KOPT-K1 (cell line): ENCODE results near the gene ZNF311.
"Not testable (repeated sequence)": the region's sequence is repeated elsewhere in the genome, so short reads cannot be mapped to it uniquely, and the experiment has no call there.

Experiments used
- H3K27ac ChIP-seq: fragments of 200-600 bp; sonication (generic); 2 replicates; pipeline ENCODE4 v1.5.1; 2016; ENCODE audit warnings: antibody characterized with exemption, mild to moderate bottlenecking, low read depth, low read length; ENCODE audit not compliant: poor library complexity, severe bottlenecking
- H3K36me3 ChIP-seq: fragments of 200-600 bp; sonication (generic); 2 replicates; pipeline ENCODE4 v1.5.1; 2017; ENCODE audit warnings: antibody characterized with exemption, mild to moderate bottlenecking, low read length, moderate library complexity; ENCODE audit not compliant: insufficient read depth
- H3K9me3 ChIP-seq: fragments of 200-600 bp; sonication (generic); 2 replicates; pipeline ENCODE4 v1.5.1; 2017; ENCODE audit warnings: antibody characterized with exemption, low read length, mild to moderate bottlenecking; ENCODE audit not compliant: insufficient read depth, poor library complexity, severe bottlenecking

ZNF311 gene

DNA sequence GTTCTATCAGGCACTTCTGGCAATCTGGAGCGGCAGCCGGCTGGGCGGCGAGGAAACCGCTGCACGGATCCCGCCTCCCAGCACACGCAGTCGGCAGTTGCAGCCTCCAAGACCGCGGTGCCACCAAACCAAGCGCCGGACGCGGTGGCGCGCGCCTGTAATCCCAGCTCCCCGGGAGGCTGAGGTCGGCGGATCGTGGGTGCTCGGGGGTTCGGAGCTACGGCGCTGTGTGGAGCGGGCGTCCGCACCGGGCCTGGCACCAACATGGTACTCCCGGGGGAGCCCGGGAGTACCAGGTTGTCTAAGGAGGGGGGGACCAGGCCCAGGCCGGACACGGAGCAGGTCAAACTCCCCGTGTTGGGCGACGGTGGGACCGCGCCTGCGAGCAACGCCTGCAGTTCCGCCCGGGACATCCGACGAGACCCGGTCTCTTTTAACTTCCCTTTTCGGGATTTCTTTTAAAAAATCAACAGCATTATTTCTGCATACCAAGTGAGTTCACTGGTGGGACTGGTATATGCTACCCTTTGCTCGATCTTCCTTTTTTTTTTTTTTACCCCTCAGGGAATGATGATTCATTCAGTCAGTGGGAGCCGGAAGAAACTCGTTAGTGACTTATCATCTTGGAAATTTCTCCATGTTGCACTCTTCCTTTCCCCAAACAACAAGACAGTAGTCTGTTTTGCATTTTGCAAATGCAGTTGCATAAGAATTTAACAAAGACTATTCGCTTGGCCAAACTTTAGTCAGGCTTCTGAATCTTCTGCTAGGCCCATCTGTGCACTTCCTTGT lies 27.6 kb downstream of the ZNF311 start:
- Histone ChIP-seq H3K36me3 (no peaks in the 10 kb centered on the region), H3K9me3 (no peaks in the 10 kb centered on the region), H3K27ac (no peak overlapping the region)

DNA sequence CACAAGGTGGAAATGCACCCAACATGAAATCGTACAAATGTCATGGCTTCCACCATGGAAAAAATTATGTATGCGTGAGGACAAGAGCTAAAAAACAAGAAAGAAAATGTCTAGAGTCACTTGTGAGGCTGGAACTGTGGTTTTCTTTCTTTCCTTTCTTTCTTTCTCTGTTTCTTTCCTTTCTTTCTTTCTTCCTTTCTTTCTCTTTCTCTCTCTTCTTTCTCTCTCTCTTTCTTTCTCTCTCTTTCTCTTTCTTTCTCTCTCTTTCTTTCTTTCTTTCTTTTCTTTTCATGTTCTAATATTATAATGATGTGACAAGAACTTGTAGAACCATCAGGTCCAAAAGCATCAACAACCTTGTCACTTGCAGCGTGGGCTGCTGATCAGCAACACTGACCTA lies 28.4 kb downstream of the ZNF311 start:
- H3K27ac ChIP-seq = no peak overlapping the region
- no peaks in the 10 kb centered on the region for H3K9me3 ChIP-seq
- no peaks in the 10 kb centered on the region for H3K36me3 ChIP-seq

DNA sequence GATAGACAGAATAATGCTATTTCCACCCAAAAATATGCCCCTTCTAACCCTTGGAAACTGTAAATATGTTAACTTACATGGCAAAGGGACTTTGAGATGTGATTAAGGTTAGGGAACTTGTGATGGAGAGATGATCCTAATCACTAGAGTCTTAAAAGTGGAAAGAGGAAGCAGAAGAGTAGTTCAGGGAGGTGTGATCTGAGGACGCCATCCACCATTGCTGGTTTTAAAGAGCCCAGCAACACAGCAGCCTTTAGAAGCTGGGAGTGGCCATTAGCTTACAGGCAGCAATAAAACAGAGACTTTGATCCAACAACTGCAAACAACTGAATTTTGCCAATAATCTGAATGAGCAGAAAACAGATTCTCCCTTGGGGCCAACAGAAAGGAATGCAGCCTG lies 30.6 kb downstream of the ZNF311 start:
- H3K9me3 ChIP-seq = no peaks in the 10 kb centered on the region
- no peak overlapping the region for H3K27ac ChIP-seq
- no peaks in the 10 kb centered on the region for H3K36me3 ChIP-seq

DNA sequence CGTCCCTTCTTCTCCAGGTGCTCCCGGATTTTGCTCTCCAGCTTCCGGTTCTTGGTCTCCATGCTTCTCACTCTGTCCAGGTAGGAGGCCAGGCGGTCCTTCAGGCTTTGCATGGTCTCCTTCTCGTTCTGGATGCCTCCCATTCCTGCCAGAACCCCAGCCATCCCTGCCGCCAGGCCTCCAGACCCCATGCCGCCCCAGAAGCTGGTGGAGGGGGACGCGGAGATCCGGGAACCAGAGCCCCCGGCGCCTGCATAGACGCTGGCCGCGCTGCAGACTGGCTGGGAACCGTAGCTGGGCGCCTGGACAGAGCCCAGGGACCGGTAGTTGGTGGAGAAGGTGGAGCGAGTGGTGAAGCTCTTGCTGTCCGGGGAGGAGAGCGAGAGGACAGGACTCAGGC lies 35.1 kb downstream of the ZNF311 start:
- peaks cover 17% of the 10 kb centered on the region for H3K9me3 ChIP-seq
- not testable (repeated sequence) for H3K27ac ChIP-seq, H3K36me3 ChIP-seq

DNA sequence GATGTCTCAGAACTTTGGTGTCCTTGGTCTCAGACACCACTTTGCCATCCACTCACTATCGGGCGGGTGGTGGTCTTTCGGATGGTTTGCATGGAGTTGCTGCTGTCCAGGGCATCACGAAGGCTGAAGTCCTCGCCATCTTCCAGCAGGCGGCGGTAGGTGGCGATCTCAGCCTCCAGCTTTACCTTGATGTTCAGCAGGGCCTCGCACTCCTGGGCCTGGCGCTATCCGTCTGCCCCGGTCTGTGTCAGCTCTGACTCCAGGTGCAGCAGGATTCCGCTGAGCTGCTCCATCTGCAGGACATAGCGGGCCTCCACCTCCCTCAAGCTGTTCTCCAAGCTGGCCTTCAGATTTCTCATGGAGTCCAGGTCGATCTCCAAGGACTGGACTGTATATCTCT lies 36.0 kb downstream of the ZNF311 start:
- peaks cover 17% of the 10 kb centered on the region for H3K9me3 ChIP-seq
- H3K27ac ChIP-seq = no peak overlapping the region
- H3K36me3 ChIP-seq = no peaks in the 10 kb centered on the region

DNA sequence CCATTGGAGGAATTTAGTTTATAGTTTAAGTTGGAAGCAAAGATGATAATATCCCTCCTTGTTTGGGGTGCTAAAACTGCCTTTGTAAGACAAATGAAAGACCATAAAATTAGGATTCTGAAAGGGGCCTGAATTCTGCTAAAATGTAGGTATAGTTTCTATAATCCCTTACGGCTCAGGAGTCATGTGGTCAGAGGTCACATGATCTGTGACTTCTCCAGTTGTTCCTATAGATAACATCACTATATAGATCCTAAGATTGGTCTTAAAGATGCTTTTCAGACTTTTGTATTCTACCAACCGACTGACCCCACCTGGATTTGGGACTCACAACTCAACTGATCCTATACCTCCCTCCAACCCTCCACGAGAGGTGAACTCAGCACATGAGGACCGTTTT lies 36.6 kb downstream of the ZNF311 start:
- H3K27ac ChIP-seq = no peak overlapping the region
- H3K36me3 ChIP-seq = no peaks in the 10 kb centered on the region
- H3K9me3 ChIP-seq = peaks cover 17% of the 10 kb centered on the region

DNA sequence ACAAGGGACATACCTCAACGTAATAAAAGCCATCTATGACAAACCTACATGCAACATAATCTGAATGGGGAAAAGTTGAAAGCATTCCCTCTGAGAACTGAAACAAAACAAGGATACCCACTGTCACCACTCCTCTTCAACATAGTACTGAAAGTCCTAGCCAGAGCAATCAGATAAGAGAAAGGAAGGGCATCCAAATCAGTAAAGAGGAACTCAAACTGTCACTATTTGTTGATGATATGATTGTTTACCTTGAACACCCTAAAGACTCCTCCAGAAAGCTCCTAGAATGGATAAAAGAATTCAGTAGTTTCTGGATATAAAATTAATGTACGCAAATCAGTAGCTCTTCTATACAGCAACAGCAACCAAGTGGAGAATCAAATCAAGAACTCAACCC lies 39.4 kb downstream of the ZNF311 start:
- no peaks in the 10 kb centered on the region for H3K36me3 ChIP-seq
- H3K9me3 ChIP-seq = peaks cover 17% of the 10 kb centered on the region

DNA sequence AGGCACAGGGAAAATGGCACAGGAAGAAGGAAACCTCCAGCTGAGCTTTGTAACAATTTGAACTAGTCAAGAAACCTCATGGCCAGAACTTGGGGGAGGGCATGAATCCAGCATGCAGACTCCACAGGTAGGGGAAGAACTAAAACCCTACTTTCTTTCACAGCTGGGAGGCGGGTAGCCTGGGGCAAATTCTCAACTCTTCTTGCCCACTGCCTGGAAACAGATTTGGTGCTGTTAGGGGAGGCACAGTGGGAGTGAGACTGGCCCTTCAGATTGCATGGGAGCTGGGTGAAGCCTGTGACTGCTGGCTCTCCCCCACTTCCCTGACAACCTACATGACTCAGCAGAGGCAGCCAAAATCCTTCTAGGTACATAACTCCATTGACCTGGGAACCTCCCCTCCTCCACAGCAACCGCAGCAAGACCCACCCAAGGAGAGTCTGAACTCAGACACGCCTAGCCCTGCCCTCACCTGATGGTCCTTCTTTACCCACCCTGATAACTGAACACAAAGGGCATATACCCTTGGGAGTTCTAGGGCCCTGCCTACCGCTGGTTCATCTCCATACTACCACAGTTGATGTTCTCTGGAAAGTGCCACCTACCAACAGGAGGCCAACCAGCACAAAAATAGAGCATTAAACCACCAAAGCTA lies 44.1 kb downstream of the ZNF311 start:
- Histone ChIP-seq H3K9me3 (peaks cover 4% of the 10 kb centered on the region), H3K27ac (no peak overlapping the region), H3K36me3 (no peaks in the 10 kb centered on the region)

More for the DNA sequence above, 39.4 kb downstream of the ZNF311 start:
- H3K27ac ChIP-seq = no peak overlapping the region

DNA sequence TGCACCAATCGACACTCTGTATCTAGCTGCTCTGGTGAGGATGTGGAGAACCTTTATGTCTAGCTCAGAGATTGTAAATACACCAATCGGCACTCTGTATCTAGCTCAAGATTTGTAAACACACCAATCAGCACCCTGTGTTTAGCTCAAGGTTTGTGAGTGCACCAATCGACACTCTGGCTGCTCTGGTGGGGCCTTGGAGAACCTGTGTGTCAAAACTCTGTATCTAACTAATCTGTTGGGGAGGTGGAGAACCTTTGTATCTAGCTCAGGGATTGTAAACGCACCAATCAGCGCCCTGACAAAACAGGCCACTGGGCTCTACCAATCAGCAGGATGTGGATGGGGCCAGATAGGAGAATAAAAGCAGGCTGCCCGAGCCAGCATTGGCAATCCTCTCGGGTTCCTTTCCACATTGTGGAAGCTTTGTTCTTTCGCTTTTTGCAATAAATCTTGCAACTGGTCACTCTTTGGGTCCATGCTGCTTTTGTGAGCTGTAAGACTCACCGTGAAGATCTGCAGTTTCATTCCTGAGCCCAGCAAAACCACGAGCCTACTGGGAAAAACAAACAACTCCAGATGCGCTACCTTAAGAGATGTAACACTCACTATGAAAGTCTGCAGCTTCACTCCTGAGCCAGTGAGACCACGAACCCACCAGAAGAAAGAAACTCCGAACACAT lies 46.4 kb downstream of the ZNF311 start:
- not testable (repeated sequence) for H3K27ac ChIP-seq, H3K9me3 ChIP-seq, H3K36me3 ChIP-seq

DNA sequence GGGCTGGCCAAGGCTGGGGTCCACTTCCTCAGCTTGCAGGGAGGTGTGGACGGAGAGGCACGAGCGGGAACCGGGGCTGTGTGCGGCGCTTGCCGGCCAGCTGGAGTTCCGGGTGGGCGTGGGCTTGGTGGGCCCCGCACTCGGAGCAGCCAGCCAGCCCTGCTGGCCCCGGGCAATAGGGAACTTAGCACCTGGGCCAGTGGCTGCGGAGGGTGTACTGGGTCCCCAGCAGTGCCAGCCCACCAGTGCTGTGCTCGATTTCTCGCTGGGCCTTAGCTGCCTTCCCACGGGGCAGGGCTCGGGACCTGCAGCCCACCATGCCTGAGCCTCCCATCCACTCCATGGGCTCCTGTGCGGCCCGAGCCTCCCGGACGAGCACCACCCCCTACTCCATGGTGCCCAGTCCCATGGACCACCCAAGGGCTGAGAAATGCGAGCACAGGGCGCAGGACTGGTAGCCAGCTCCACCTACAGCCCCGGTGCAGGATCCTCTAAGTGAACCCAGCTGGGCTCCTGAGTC lies 47.3 kb downstream of the ZNF311 start:
- H3K27ac ChIP-seq, H3K36me3 ChIP-seq, H3K9me3 ChIP-seq: not testable (repeated sequence)

DNA sequence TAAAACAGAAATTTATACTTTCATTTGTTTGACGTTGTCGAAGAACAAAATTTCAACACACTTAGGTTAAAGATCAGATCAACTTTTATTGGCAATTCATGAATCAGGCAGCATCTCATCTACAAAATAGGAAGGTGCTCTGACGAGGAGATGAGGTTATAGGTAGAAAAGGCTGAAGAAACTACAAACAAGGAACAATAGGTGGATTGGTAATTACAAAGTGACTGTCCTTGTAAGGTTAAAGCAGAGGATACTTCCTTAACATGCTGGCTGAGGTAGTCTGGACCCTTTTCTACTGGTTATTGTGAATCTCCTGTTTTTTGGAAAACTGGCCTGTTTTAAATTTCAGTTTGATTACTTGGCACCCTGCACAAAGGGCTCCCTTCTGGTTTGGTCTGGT lies 48.8 kb downstream of the ZNF311 start:
- no peaks in the 10 kb centered on the region for H3K36me3 ChIP-seq
- no peaks in the 10 kb centered on the region for H3K9me3 ChIP-seq
- H3K27ac ChIP-seq = no peak overlapping the region

DNA sequence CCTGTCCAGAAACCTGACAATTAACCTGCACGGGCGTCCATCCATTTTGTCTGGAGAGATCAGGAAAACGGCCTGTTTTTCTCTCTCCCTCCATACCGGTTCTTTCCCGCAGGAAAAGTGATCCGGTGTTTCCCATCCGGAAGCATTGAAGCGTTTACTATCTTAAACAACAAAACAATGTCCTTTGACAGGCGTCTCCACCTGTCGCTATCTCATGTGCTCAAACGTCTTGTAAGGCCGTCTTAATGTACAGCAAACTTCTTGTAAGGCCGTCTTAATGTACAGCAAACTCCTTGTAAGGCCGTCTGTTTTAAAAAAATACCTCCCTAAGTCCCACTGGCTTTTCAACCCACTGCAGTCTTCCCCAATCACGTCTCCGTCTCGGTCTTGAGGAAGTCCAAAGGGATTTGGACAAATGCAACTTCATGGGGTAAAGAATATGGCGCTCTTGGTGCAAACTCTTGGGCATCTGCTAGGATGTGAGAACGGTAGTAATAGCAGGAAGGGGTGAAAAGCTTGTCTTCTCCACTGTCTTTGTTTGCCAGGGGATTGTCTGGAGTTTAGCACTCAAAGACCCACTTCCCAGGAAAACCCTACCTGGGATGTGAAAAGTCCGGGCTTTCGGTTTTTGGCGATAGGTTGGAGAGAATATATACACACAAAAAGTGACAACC lies 51.4 kb downstream of the ZNF311 start:
- Histone ChIP-seq H3K36me3 (no peaks in the 10 kb centered on the region), H3K9me3 (no peaks in the 10 kb centered on the region), H3K27ac (no peak overlapping the region)

DNA sequence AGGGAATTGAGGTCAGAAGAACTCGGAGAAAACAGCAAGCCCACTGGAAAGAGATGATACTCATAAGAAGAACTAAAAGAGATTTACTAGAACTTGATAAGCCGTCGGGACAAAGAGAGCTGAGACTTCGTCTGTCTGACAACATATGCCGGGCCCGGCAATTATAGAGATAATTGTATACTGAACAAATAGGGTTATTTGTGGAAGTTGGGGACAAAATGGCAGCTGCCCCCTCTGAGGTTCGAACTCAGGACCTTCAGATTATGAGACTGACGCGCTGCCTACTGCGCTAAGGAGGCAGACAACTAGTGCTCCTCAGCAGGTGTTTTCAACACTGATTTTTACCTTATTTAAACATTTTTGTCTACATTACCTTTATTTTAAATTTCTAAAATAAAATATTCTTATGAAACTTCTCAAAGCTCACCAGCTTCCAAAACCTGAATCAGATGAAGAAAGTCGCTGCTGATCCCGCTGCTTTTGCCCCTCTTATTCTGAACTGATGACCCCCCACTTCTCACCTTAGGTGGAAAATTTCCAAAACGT lies 52.0 kb downstream of the ZNF311 start:
- H3K9me3 ChIP-seq = no peaks in the 10 kb centered on the region
- no peak overlapping the region for H3K27ac ChIP-seq
- no peaks in the 10 kb centered on the region for H3K36me3 ChIP-seq

DNA sequence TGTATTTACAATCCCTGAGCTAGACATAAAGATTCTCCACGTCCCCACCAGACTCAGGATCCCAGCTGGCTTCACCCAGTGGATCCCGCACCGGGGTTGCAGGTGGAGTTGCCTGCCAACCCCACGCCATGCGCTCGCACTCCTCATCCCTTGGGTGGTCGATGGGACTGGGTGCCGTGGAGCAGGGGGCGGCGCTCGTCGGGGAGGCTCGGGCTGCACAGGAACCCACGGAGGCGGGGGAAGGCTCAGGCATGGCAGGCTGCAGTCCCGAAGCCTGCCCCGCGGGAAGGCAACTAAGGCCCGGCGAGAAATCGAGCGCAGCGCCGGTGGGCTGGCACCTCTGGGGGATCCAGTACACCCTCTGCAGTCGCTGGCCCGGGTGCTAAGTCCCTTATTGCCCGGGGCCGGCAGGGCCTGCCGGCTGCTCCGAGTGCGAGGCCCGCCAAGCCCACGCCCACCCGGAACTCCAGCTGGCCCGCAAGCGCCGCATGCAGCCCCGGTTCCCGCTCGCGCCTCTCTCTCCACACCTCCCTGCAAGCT lies 55.4 kb downstream of the ZNF311 start:
- not testable (repeated sequence) for H3K9me3 ChIP-seq, H3K36me3 ChIP-seq, H3K27ac ChIP-seq
